GM12873 (cell line): ENCODE data around the gene GLIS1.

Source experiments
- TF ChIP-seq, protein P1 (sequence below): IDR thresholded peaks from 2 replicates; pipeline ENCODE4 v1.5.1; 2012; ENCODE audit warnings: low read depth, mild to moderate bottlenecking, moderate library complexity, low read length, control low read depth; ENCODE audit not compliant: insufficient read depth; ENCODE audit errors: missing control alignments

The GLIS1 gene

DNA sequence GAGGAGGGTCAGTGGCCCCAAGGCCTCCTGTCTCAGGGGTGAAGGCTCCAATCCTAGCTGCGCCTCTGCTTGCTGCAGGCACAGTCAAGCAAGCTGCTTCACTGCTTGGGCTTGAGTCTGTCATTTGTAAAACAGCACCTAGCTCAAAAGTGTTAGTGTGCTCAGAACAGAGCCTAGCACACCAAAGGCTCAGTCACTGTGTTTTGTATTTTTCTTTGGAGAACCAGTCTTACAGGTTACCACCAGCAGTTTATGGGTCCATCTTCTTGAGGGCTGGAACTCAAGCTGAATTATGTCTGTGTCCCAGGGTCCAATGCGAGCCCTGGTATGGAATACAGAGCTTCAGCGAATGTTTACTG, 166.2 kb downstream of the GLIS1 start:
- TF ChIP-seq, protein P1, sequence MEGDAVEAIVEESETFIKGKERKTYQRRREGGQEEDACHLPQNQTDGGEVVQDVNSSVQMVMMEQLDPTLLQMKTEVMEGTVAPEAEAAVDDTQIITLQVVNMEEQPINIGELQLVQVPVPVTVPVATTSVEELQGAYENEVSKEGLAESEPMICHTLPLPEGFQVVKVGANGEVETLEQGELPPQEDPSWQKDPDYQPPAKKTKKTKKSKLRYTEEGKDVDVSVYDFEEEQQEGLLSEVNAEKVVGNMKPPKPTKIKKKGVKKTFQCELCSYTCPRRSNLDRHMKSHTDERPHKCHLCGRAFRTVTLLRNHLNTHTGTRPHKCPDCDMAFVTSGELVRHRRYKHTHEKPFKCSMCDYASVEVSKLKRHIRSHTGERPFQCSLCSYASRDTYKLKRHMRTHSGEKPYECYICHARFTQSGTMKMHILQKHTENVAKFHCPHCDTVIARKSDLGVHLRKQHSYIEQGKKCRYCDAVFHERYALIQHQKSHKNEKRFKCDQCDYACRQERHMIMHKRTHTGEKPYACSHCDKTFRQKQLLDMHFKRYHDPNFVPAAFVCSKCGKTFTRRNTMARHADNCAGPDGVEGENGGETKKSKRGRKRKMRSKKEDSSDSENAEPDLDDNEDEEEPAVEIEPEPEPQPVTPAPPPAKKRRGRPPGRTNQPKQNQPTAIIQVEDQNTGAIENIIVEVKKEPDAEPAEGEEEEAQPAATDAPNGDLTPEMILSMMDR = no peak

DNA sequence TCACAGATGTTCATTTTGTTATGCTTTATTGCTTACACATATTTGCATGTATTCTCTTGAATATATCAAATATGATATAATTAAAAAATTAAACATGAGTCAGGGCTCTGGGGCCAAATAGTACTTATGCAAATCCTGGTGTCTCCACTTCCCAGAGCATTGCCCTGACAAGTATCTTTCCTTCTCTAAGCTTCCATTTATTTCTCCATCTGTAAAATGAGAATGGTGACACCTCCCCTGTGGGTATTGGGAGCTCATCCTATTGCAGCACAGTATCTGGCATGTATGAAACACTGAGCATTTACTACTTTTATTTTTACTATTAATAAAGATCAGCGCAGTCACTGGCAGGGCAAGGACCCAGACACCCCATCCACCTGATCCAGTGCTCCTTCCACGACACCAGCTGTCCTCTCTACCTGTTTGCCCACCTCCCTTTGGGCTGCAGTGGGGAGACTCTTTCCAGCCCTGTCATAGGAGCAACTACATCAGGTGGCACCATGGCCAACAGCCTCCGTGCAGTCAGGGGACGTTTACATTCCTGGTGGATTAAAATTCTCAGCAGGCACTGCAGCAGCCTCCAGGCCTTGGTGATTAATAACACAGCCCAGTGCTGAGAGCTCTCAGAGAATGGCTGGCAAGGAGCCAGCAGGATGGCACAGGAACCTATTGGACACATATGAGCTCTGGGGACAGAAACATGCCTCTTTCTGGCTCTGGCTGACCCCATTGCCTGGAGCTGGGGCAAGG, 166.7 kb downstream of the GLIS1 start:
- TF ChIP-seq, protein P1 = no peak

DNA sequence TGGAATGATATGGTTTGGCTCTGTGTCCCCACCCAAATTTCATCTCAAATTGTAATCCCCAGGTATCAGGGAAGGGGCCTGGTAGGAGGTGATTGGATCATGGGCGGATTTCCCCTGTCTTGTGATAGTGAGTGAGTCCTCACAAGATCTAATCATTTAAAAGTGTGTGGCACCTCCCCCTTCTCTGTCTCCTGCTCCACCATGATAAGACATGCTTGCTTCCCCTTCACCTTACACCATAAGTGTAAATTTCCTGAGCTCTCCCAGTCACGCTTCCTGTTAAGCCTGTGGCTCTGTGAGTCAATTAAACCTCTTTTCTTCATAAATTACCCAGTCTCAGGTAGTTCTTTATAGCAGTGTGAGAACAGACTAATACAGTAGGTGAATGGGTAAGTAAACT, 170.4 kb downstream of the GLIS1 start:
- TF ChIP-seq, protein P1 = no peak

DNA sequence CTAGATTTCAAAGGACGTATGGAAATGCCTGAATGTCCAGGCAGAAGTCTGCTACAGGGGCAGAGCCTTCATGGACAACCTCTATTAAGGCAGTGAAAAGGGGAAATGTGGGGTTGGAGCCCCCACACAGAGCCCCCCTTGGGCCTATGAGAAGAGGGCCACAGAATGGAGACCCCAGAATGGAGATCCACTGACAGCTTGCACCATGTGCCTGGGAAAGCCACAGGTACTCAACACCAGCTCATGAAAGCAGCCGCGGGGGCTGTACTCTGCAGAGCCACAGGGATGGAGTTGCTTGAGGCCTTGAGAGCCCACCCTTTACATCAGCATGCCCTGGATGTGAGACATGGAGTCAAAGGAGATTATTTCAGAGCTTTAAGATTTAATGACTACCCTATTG, 171.1 kb downstream of the GLIS1 start:
- TF ChIP-seq, protein P1 = no peak

DNA sequence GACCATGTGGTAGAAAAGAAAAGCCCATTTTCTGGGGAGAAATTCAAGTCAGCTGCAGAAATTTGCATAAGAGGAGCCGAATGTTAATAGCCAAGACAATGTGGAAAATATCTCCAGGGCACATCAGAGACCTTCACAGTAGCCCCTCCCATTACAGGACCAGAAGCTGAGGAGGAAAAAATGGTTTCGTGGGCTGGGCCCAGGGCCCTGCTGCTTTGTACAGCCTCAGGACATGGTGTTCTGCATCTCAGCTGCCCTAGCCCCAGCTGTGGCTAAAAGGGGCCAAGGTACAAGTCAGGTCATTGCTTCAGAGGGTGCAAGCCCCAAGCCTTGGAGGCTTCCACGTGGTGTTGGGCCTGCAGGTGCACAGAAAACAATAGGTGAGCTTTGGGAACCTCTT, 171.5 kb downstream of the GLIS1 start:
- TF ChIP-seq, protein P1 = no peak

DNA sequence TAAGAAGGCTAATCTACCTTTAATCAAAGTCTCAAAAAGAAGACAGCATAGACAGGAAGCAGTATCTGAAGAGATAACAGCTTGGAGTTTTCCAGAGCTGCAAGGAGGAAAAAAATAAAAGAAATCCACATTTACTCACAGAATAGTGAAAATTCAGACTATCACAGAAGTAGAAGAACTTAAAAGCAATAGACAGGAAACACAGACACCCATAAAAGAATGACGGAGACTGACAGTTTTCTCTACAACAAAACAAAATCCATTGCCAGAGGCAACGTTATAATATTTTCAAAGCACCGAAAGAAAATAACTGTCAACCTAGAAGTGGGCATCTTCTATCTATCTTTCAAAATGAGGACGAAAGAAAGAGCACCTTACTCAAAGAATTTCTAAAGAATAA, 175.4 kb downstream of the GLIS1 start:
- TF ChIP-seq, protein P1 = no peak

DNA sequence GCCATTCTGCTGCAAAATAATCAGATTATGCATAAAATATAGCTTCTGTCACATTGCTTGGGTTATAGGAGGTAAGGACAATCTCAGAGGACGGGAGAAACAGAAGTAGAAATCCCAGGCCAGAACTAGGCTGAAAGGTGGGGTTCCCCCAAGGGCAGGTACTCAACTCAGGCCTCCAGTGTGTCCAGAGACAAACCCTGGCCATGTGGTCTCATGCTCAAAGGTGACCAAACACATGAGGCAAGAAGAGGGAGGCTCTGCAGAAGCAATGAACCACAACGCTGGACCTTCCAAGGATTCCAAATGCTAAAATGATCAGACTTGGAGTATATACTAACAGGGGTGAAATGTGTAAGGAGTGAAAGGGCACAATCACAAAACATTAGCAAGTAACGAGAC, 176.0 kb downstream of the GLIS1 start:
- TF ChIP-seq, protein P1 = no peak
